Left renal pelvis (tissue), 4 donors: ENCODE measurements around the gene TMEM273. TPM values are rescaled to one million over a fixed set of nuclear protein-coding genes. Genes with fewer than 3 reads are reported as not detected.

ENCODE experiments used
- DNase-seq, 4 donors: peaks; one replicate each; pipeline ENCODE4 v3.0.0-alpha.2; 2013; ENCODE audit warnings: low read depth in 4 of 4, low spot score in 3 of 4
- polyA plus RNA-seq, 4 donors: library from polyadenylated mRNA; unstranded; fragments of 120-200 nt; gene quantifications; one replicate each; pipeline ENCODE4 v1.2.1, GENCODE V29; 2013; ENCODE audit not compliant: insufficient read length in 4 of 4

TMEM273 gene
- polyA plus RNA-seq, 4 donors: 2.5 to 6.0 (median 3.0) TPM

DNA sequence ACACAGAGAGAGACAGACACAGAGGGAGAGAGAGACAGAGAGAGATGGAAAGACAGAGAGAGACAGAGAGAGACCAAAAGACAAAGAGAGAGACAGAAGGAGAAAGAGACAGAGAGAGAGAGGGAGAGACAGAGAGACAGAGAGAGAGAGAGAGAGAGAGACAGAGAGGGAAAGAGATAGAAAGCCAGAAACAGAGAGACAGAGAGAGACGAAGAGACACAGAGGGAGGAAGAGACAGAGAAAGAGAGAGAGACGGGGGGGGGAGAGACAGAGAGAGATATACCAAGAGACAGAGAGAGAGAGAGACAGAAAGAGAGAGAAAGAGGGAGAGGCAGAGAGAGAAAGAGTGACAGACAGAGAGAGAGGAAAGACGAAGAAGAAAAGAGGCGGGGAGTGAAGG is 83.1 kb downstream of the TMEM273 start:
- DNase-seq: no peak

Other genes starting within 250 kb of the TMEM273 start
- under 1 TPM in 2 of 4 donors, not detected in 2; 0.16 to 0.19 TPM for gene LRRC18, start 248.6 kb downstream of the TMEM273 start, polyA plus RNA-seq
- gene VSTM4, start 72.9 kb downstream of the TMEM273 start, polyA plus RNA-seq: 10 to 100 TPM; 13.2 to 28.6 (median 14.5) TPM
- gene FAM170B, start 54.4 kb downstream of the TMEM273 start, polyA plus RNA-seq: not detected
- gene C10orf71, start 110.8 kb upstream of the TMEM273 start, polyA plus RNA-seq: under 1 TPM; 0.13 to 0.47 (median 0.19) TPM
- under 1 TPM in 2 of 4 donors, not detected in 2; 0.06 to 0.15 TPM for gene DRGX, start 207.7 kb upstream of the TMEM273 start, polyA plus RNA-seq